Kidney (tissue), 14 donors: Measurements from ENCODE around the gene USP38. TPM values are rescaled to one million over a fixed set of nuclear protein-coding genes. Genes with fewer than 3 reads are reported as not detected.
A peak's percentile ranks its signal among the peaks of the same experiment; 100 is the strongest.

Source experiments
- DNase-seq, 5 donors: peaks; one replicate each; pipeline ENCODE4 v3.0.0-alpha.2; 2013 to 2020
- FAIRE-seq: peaks from 2 replicates; lab custom pipeline; 2012; peaks lifted over from hg19 to GRCh38; lab: Jason Lieb, UNC
- H3K27ac ChIP-seq, 2 donors: one replicate each; pipeline ENCODE4 v1.7.0; 2013; ENCODE audit warnings: low read depth in 2 of 2, low read length in 2 of 2, inconsistent platforms in 1 of 2
- H3K27me3 ChIP-seq: one replicate; pipeline ENCODE4 v1.7.1; 2013; ENCODE audit warnings: low read length, inconsistent platforms; ENCODE audit not compliant: control insufficient read depth, insufficient read depth
- H3K36me3 ChIP-seq, 3 donors: one replicate each; pipeline versions ENCODE4 v1.7.0 to v1.7.1; 2013; ENCODE audit warnings: low read length in 3 of 3, control low read depth in 1 of 3, inconsistent platforms in 1 of 3; ENCODE audit not compliant: insufficient read depth in 3 of 3, control insufficient read depth in 2 of 3
- H3K4me1 ChIP-seq, 3 donors: one replicate each; pipeline versions ENCODE4 v1.7.0 to v1.7.1; 2013; ENCODE audit warnings: low read length in 3 of 3, inconsistent platforms in 1 of 3, low read depth in 1 of 3; ENCODE audit not compliant: control insufficient read depth in 2 of 3, insufficient read depth in 2 of 3
- H3K4me3 ChIP-seq, 3 donors: one replicate each; pipeline versions ENCODE4 v1.7.0 to v1.8.1; 2013; ENCODE audit warnings: low read length in 3 of 3, control low read depth in 1 of 3, inconsistent platforms in 1 of 3
- H3K9ac ChIP-seq, 3 donors: one replicate each; pipeline versions ENCODE4 v1.7.0 to v1.7.1; 2013; ENCODE audit warnings: low read length in 3 of 3, control low read depth in 1 of 3, inconsistent platforms in 1 of 3
- H3K9me3 ChIP-seq, 3 donors: one replicate each; pipeline versions ENCODE4 v1.7.0 to v1.7.1; 2013; ENCODE audit warnings: low read length in 3 of 3, control low read depth in 1 of 3, inconsistent platforms in 1 of 3; ENCODE audit not compliant: control insufficient read depth in 2 of 3, insufficient read depth in 1 of 3
- intact Hi-C: fragments of 100-400 bp; cut with DNase I; formaldehyde crosslinking; loops from one replicate; pipeline ENCODE4 v1.11.1; 2022
- polyA plus RNA-seq: library from polyadenylated mRNA; stranded (reverse); fragments of 350-450 nt; fragmentation: Illumina TruSeq; extraction: RNeasy Lipid Tissue Mini Kit (QIAGEN cat#74804); gene quantifications from one replicate; pipeline ENCODE4 v1.2.3, GENCODE V29; 2014; ENCODE audit warnings: low read depth, low replicate concordance; ENCODE audit not compliant: insufficient read depth
- total RNA-seq: library from RNA; stranded (reverse); fragmentation: NEBNext Ultra II Directional; extraction: Animal tissue kit (Norgen Biotek cat#: 25700); gene quantifications from one replicate; pipeline ENCODE4 v1.2.1, GENCODE V29; 2021
- TF ChIP-seq, protein P1 (sequence below): IDR thresholded peaks from 3 replicates; pipeline ENCODE4 v1.5.1; 2012; ENCODE audit warnings: mild to moderate bottlenecking, moderate library complexity, borderline replicate concordance; ENCODE audit not compliant: insufficient read depth; ENCODE audit errors: extremely low read depth
- donor health status: control.
- donor health status: control.
- donor health status: control.
- donor health status: control.
- donor health status: control.
- donor health status: DM: yes; HTN: yes; CAD: no.
- donor health status: Normal renal cell carcinoma (clear cell type).

USP38 gene
- total and polyA plus RNA-seq, 2 donors from 2014 or later = 5.2 to 21.9 TPM

DNA sequence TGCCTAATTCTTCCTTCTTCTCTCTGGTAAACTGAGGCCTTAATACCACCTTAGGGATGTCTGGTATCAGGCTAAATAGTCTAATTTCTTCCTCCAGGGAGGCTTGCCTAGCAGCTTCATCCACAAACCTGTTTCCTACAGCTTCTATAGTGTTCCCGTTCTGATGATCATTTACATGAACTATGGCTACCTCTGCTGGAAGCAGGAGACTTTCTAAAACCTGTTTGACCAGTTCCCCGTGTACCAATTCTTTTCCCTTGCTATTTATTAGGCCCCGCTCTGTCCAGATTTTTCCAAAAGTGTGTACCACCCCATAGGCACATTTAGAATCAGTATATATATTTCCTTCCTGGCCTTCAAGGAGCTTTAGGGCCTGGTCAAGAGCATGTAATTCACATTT is 5.8 kb upstream of the USP38 start:
- H3K27me3 ChIP-seq = no peaks in the 10 kb centered on the region
- no peak overlapping the region for H3K4me3 ChIP-seq
- DNase-seq = peak in 2 of 5 donors; percentile 10 to 28
- no peak overlapping the region for H3K27ac ChIP-seq
- H3K9me3 ChIP-seq = peaks cover 0 to 10% (median 0%) of the 10 kb centered on the region in 3 donors
- no peaks in the 10 kb centered on the region for H3K36me3 ChIP-seq
- no peak for FAIRE-seq
- TF ChIP-seq, protein P1, sequence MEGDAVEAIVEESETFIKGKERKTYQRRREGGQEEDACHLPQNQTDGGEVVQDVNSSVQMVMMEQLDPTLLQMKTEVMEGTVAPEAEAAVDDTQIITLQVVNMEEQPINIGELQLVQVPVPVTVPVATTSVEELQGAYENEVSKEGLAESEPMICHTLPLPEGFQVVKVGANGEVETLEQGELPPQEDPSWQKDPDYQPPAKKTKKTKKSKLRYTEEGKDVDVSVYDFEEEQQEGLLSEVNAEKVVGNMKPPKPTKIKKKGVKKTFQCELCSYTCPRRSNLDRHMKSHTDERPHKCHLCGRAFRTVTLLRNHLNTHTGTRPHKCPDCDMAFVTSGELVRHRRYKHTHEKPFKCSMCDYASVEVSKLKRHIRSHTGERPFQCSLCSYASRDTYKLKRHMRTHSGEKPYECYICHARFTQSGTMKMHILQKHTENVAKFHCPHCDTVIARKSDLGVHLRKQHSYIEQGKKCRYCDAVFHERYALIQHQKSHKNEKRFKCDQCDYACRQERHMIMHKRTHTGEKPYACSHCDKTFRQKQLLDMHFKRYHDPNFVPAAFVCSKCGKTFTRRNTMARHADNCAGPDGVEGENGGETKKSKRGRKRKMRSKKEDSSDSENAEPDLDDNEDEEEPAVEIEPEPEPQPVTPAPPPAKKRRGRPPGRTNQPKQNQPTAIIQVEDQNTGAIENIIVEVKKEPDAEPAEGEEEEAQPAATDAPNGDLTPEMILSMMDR = no peak
- intact Hi-C loops = no loop called here
- H3K4me1 ChIP-seq = peaks cover 0 to 6% (median 2%) of the 10 kb centered on the region in 3 donors
- no peak overlapping the region for H3K9ac ChIP-seq

DNA sequence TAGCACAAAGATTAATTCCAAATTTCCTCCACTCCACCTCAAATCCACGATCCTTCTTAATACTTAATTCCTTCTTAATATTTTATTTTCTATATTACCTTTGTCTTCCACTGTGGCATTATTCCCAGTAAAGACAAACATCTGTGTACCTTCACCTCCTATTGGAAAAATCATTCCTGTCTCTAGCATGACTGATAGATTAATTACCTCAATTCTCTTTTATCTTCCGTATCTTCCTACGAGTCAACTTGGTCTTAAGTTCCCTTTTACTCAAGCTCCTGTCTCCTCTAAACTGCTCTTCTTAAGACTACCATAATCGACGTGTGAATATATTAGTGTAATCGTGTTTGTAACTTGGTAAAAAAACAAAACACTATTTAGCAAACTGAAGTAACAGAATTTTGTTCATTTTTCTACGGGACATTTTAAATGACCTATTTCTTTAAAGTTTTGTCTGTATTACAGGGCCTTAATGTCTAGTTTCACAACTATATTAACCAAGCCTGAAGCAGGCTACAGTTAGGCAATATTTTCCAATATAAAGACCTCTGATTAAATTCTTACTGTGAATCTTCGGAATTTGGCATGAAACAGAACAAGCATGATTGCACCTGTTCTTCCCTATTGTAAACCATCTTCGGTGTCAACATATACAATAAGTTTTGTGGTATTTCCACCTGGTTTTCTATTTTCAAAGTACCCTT is 1.1 kb upstream of the USP38 start:
- Histone ChIP-seq H3K36me3 (no peaks in the 10 kb centered on the region), H3K27me3 (no peaks in the 10 kb centered on the region), H3K9ac (peak overlapping the region; percentile 3 to 96 (median 94)), H3K4me1 (peaks cover 4 to 16% (median 6%) of the 10 kb centered on the region in 3 donors), H3K4me3 (peak overlapping the region; percentile 87 to 96 (median 94)), H3K9me3 (no peaks in the 10 kb centered on the region), H3K27ac (peak overlapping the region; percentile 85 to 86)
- DNase-seq (peak in 1 of 5 donors; percentile 10), FAIRE-seq (no peak)
- TF ChIP-seq, protein P1 = no peak
- intact Hi-C loops = no loop called here

DNA sequence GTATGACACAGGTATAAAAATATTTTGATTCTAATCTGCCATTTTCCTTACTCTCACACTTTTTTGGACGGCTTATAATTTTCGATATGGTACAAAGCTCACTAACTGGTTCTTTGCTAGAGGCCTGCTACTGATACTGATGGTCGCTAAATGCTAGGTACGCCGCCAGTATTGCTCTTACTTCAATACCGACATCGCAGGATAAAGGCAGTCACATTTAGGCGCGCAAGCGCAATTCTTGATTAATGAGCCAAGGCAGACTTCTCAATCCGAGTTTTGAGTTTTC is 557 bp upstream of the USP38 start:
- TF ChIP-seq, protein P1 = no peak
- FAIRE-seq = no peak
- Histone ChIP-seq H3K36me3 (no peaks in the 10 kb centered on the region), H3K4me3 (peak overlapping the region; percentile 87 to 96 (median 94)), H3K4me1 (peaks cover 4 to 16% (median 6%) of the 10 kb centered on the region in 3 donors), H3K27ac (peak overlapping the region; percentile 85 to 86), H3K27me3 (no peaks in the 10 kb centered on the region), H3K9me3 (no peaks in the 10 kb centered on the region), H3K9ac (peak overlapping the region; percentile 3 to 96 (median 94))
- intact Hi-C loops = no loop called here
- no peak for DNase-seq
